ENCODE results near the gene PDE5A. TPM values are rescaled to one million over a fixed set of nuclear protein-coding genes. Genes with fewer than 3 reads are reported as not detected.

Gene PDE5A
- total RNA-seq, 1 experiment from 2014 or later: 5.0 TPM

DNA sequence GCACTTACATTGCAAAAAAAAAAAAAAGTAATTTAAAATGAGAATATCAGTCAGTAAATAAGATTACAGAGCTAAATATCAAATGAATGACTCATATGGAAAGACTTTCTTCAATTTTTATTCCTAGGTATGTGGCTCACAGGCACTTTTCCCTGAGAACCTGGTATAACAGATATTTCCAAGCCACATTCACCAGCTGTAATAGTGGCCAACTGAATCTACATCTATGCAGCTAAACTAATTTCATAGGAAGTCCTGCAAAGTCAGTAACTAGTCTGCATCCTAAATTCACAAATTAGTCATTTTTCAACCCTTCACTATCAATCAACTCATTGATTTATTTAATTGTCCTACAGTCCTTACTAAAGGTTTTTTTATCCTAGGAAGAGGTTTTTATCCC is 5.6 kb downstream of the PDE5A start:
- peaks cover 0 to 16% of the 10 kb centered on the region in 2 experiments; a peak in 1 of 4 replicates for H3K4me1 ChIP-seq (ENCODE audit: control insufficient read depth in 1 of 2, insufficient read depth in 2 of 2, low read length in 2 of 2)
- H3K27me3 ChIP-seq (ENCODE audit: insufficient read depth, low read length): no peaks in the 10 kb centered on the region
- H3K9me3 ChIP-seq (ENCODE audit: control insufficient read depth in 1 of 2, insufficient read depth in 1 of 2, low read depth in 1 of 2, low read length in 2 of 2): no peaks in the 10 kb centered on the region
- ChIA-PET POLR2A (no interaction called here), CTCF (no interaction called here), RAD21 (ENCODE audit: low non-redundant PET in 1 of 2, low total read pairs in 2 of 2, uncharacterized antibody in 2 of 2, unreplicated experiment in 2 of 2) (no interaction called here)
- intact Hi-C loops (cut with micrococcal nuclease): no loop called here
- no peak overlapping the region for H3K9ac ChIP-seq (ENCODE audit: low read length)
- no peak for DNase-seq (ENCODE audit: low read depth, low spot score)
- H3K79me2 ChIP-seq (ENCODE audit: insufficient read depth, low read length): no peaks in the 10 kb centered on the region
- H3K9me2 ChIP-seq (ENCODE audit: insufficient read depth): no peaks in the 10 kb centered on the region
- no TSS peak for BruUV-seq (replicated peaks)
- no peak overlapping the region for H3K4me3 ChIP-seq (replicated peaks in 1 of 2; ENCODE audit: low read depth in 1 of 2, low read length in 2 of 2)
- H3K27ac ChIP-seq (ENCODE audit: low read depth, low read length): no peak overlapping the region
- TF ChIP-seq ZNF274 (IDR thresholded peaks at IDR 0.05; ENCODE audit: low read depth, low read length) (no peak), SP1 (IDR thresholded peaks at IDR 0.05; ENCODE audit: low read depth) (no peak), EGR1 (IDR thresholded peaks at IDR 0.05; ENCODE audit: low read depth) (no peak), POLR2AphosphoS5 (IDR thresholded peaks at IDR 0.05; ENCODE audit: low read depth, low read length) (no peak), EZH2 (IDR thresholded peaks at IDR 0.05) (no peak), FOSL1 (IDR thresholded peaks at IDR 0.05; ENCODE audit: low read depth) (no peak), POLR2A (IDR thresholded peaks at IDR 0.05; ENCODE audit: borderline replicate concordance, extremely low read depth, insufficient read depth, insufficient read length) (no peak)
- TF ChIP-seq, protein P1, sequence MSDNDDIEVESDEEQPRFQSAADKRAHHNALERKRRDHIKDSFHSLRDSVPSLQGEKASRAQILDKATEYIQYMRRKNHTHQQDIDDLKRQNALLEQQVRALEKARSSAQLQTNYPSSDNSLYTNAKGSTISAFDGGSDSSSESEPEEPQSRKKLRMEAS (IDR thresholded peaks at IDR 0.05): no peak
- H4K20me1 ChIP-seq (ENCODE audit: insufficient read depth): no peaks in the 10 kb centered on the region
- H3K4me2 ChIP-seq (ENCODE audit: low read length): peak overlapping the region; percentile 37
- H2AFZ ChIP-seq (ENCODE audit: low read depth, low read length, poor library complexity, severe bottlenecking): no peak overlapping the region
- H3K36me3 ChIP-seq (ENCODE audit: control insufficient read depth in 1 of 2, insufficient read depth in 2 of 2, low read length in 2 of 2): no peaks in the 10 kb centered on the region
- ATAC-seq: no peak

DNA sequence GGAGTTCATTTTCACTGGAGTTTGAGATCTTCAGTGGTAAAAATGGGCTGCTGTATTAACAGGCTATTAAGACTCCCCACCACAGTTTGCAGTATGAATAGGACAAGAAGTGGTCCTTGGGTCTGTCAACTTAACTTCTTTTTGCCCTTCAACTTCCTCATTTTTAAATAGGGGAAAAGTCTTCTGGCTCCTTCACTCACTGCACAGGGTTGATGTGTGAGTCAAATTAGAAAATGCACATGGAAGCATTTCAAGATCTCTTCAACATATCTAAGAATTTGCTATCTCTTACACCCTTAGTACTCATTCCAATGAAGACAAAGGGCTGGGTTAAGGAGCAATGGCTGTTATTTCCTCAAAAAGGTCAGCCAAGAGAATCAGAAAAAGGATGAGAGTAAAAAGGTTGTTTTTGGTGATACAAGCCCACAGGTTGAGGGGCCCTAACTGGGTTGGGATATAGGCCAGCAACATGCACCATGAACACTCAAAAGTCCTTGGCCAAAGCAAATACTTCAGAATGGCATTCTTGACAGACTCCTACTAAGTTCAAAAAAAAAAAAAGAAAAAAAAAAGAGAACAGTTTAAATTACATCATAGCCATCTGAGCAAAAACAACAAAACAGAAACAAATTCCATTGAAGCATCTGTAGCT is 13.4 kb downstream of the PDE5A start:
- Histone ChIP-seq H3K9me2 (ENCODE audit: insufficient read depth) (no peaks in the 10 kb centered on the region), H3K9ac (ENCODE audit: low read length) (no peak overlapping the region), H3K4me1 (ENCODE audit: control insufficient read depth in 1 of 2, insufficient read depth in 2 of 2, low read length in 2 of 2) (no peaks in the 10 kb centered on the region), H3K27ac (ENCODE audit: low read depth, low read length) (no peak overlapping the region), H2AFZ (ENCODE audit: low read depth, low read length, poor library complexity, severe bottlenecking) (no peak overlapping the region), H3K36me3 (ENCODE audit: control insufficient read depth in 1 of 2, insufficient read depth in 2 of 2, low read length in 2 of 2) (no peaks in the 10 kb centered on the region), H3K27me3 (ENCODE audit: insufficient read depth, low read length) (no peaks in the 10 kb centered on the region), H4K20me1 (ENCODE audit: insufficient read depth) (no peaks in the 10 kb centered on the region), H3K79me2 (ENCODE audit: insufficient read depth, low read length) (no peaks in the 10 kb centered on the region), H3K4me3 (replicated peaks in 1 of 2; ENCODE audit: low read depth in 1 of 2, low read length in 2 of 2) (no peak overlapping the region), H3K9me3 (ENCODE audit: control insufficient read depth in 1 of 2, insufficient read depth in 1 of 2, low read depth in 1 of 2, low read length in 2 of 2) (no peaks in the 10 kb centered on the region), H3K4me2 (ENCODE audit: low read length) (no peak overlapping the region)
- POLR2A ChIA-PET: no interaction called here
- RAD21 ChIA-PET (ENCODE audit: low non-redundant PET in 1 of 2, low total read pairs in 2 of 2, uncharacterized antibody in 2 of 2, unreplicated experiment in 2 of 2): no interaction called here
- intact Hi-C loops (cut with micrococcal nuclease): no loop called here
- ATAC-seq: no peak
- CTCF ChIA-PET: interaction anchor here (1.9 kb wide), 1 partner anchor 13 kb away, joined by 7 read pairs; the partner anchor contains the start of gene PDE5A
- BruUV-seq (replicated peaks): no TSS peak
- no peak for DNase-seq (ENCODE audit: low read depth, low spot score)
- TF ChIP-seq, protein P2, sequence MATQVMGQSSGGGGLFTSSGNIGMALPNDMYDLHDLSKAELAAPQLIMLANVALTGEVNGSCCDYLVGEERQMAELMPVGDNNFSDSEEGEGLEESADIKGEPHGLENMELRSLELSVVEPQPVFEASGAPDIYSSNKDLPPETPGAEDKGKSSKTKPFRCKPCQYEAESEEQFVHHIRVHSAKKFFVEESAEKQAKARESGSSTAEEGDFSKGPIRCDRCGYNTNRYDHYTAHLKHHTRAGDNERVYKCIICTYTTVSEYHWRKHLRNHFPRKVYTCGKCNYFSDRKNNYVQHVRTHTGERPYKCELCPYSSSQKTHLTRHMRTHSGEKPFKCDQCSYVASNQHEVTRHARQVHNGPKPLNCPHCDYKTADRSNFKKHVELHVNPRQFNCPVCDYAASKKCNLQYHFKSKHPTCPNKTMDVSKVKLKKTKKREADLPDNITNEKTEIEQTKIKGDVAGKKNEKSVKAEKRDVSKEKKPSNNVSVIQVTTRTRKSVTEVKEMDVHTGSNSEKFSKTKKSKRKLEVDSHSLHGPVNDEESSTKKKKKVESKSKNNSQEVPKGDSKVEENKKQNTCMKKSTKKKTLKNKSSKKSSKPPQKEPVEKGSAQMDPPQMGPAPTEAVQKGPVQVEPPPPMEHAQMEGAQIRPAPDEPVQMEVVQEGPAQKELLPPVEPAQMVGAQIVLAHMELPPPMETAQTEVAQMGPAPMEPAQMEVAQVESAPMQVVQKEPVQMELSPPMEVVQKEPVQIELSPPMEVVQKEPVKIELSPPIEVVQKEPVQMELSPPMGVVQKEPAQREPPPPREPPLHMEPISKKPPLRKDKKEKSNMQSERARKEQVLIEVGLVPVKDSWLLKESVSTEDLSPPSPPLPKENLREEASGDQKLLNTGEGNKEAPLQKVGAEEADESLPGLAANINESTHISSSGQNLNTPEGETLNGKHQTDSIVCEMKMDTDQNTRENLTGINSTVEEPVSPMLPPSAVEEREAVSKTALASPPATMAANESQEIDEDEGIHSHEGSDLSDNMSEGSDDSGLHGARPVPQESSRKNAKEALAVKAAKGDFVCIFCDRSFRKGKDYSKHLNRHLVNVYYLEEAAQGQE (IDR thresholded peaks at IDR 0.05; ENCODE audit: low read depth): no peak
- no peak for TF ChIP-seq ELF1 (IDR thresholded peaks at IDR 0.05; ENCODE audit: borderline replicate concordance, low read depth)
- TF ChIP-seq JUND (IDR thresholded peaks at IDR 0.05): no peak
- TF ChIP-seq ZNF274 (IDR thresholded peaks at IDR 0.05; ENCODE audit: low read depth, low read length): no peak
- no peak for TF ChIP-seq EZH2phosphoT487 (IDR thresholded peaks at IDR 0.05; ENCODE audit: borderline replicate concordance)
- TF ChIP-seq SP1 (IDR thresholded peaks at IDR 0.05; ENCODE audit: low read depth): no peak
- TF ChIP-seq EGR1 (IDR thresholded peaks at IDR 0.05; ENCODE audit: low read depth): no peak
- no peak for TF ChIP-seq YY1 (IDR thresholded peaks at IDR 0.05; ENCODE audit: extremely low read depth, insufficient replicate concordance, low read depth, low read length)
- TF ChIP-seq POLR2A (IDR thresholded peaks at IDR 0.05; ENCODE audit: borderline replicate concordance, extremely low read depth, insufficient read depth, insufficient read length): no peak
- TF ChIP-seq, protein P3, sequence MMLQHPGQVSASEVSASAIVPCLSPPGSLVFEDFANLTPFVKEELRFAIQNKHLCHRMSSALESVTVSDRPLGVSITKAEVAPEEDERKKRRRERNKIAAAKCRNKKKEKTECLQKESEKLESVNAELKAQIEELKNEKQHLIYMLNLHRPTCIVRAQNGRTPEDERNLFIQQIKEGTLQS (IDR thresholded peaks at IDR 0.05): no peak
- TF ChIP-seq ZFX (IDR thresholded peaks at IDR 0.05): no peak
- no peak for TF ChIP-seq TCF7L2 (IDR thresholded peaks at IDR 0.05; ENCODE audit: borderline replicate concordance, extremely low read depth, insufficient read depth, insufficient read length)
- TF ChIP-seq EZH2 (IDR thresholded peaks at IDR 0.05): no peak
- TF ChIP-seq SIN3A (IDR thresholded peaks at IDR 0.05; ENCODE audit: low read depth): no peak
- no peak for TF ChIP-seq CBX3 (IDR thresholded peaks at IDR 0.05; ENCODE audit: low read depth)
